Retinal pigment epithelial cell (primary cell): Measurements from ENCODE around the gene AAGAB.

Experiments
- DNase-seq: peaks from one replicate; pipeline ENCODE4 v3.0.0-alpha.2; 2010; ENCODE audit warnings: low read depth
- H3K4me3 ChIP-seq: 2 replicates; pipeline ENCODE4 v1.5.1; 2011; ENCODE audit warnings: mild to moderate bottlenecking, low read length, control low read depth, moderate library complexity
- TF ChIP-seq, protein P1 (sequence below): conservative IDR thresholded peaks from 2 replicates; pipeline ENCODE4 v1.5.1; 2011; ENCODE audit warnings: low read depth, low read length, control low read depth, inconsistent platforms

The AAGAB gene

DNA sequence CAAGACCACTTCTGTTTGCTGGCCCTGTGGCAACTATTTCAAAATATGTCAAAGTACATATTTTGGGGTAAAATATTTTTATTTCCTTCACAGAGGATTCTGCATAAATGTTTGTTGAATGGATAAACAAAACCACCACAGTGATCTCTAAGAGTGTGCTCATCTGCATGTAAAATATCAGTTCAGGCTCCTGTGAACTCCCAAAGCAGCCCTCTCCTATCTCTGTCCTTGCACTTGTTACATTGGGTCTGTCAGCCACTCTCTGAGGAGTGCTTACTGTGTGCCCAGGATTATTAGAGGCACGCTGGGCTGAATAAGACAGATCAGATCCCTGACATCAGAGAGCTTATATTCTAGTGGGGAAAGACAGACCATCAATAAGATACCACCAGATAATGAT, 27.3 kb upstream of the AAGAB start:
- no peak overlapping the region for H3K4me3 ChIP-seq
- TF ChIP-seq, protein P1, sequence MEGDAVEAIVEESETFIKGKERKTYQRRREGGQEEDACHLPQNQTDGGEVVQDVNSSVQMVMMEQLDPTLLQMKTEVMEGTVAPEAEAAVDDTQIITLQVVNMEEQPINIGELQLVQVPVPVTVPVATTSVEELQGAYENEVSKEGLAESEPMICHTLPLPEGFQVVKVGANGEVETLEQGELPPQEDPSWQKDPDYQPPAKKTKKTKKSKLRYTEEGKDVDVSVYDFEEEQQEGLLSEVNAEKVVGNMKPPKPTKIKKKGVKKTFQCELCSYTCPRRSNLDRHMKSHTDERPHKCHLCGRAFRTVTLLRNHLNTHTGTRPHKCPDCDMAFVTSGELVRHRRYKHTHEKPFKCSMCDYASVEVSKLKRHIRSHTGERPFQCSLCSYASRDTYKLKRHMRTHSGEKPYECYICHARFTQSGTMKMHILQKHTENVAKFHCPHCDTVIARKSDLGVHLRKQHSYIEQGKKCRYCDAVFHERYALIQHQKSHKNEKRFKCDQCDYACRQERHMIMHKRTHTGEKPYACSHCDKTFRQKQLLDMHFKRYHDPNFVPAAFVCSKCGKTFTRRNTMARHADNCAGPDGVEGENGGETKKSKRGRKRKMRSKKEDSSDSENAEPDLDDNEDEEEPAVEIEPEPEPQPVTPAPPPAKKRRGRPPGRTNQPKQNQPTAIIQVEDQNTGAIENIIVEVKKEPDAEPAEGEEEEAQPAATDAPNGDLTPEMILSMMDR = no peak
- DNase-seq = no peak

DNA sequence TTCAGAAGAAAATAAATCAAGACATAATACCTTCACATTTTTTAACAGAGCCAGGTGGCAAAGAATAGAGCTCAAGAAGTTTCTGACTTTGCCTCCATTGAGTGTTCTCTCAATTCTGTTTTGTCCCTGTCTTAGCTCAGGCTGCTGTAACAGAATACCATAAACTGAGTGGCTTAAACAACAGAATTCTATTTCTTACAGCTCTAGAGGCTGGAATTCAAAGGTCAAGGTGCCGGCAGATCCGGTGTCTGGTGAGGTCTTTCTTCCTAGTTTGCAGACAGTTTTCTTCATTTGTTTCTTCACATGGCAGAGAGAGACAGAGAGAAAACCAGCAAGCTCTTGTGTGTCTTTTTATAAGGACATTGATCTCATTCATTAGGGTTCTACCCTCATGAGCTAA, 25.8 kb upstream of the AAGAB start:
- no peak for DNase-seq
- H3K4me3 ChIP-seq = no peak overlapping the region
- TF ChIP-seq, protein P1 = no peak

DNA sequence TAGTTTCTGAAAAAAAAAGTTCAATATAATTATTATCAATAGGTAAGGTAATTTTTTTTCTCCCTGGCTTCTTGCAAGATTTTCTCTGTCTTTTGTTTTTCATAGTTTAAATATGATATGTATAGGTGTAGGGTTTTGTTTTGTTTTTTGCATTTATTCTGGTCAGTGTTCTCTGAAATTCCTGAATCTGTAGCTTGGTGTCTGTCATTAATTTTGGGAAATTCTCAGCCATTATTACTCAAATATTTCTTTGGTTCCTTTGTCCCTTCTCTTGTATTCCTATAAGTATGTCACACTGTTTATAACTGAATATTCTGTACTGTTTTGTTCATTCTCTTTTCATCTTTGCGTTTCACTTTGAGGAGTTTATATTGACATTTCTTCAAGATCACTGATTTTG, 22.2 kb upstream of the AAGAB start:
- TF ChIP-seq, protein P1 = no peak
- no peak for DNase-seq
- no peak overlapping the region for H3K4me3 ChIP-seq

DNA sequence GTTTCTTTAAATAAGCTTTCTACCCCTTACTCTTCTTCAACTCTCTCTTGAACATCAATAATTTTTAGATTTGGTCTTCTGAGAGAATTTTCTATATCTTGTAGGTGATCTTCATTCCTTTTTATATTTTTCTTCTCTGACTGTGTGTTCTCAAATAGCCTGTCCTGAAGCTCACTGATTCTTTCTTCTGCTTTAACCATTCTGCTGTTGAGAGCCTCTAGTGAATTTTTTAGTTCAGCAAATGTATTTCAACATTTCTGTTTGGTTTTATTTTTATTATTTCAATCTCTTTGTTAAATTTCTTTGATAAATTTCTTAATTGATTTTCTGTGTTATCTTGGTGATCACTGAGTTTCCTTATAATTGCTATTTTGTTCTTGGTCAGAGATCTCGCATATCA, 19.8 kb upstream of the AAGAB start:
- TF ChIP-seq, protein P1 = no peak
- DNase-seq = no peak

DNA sequence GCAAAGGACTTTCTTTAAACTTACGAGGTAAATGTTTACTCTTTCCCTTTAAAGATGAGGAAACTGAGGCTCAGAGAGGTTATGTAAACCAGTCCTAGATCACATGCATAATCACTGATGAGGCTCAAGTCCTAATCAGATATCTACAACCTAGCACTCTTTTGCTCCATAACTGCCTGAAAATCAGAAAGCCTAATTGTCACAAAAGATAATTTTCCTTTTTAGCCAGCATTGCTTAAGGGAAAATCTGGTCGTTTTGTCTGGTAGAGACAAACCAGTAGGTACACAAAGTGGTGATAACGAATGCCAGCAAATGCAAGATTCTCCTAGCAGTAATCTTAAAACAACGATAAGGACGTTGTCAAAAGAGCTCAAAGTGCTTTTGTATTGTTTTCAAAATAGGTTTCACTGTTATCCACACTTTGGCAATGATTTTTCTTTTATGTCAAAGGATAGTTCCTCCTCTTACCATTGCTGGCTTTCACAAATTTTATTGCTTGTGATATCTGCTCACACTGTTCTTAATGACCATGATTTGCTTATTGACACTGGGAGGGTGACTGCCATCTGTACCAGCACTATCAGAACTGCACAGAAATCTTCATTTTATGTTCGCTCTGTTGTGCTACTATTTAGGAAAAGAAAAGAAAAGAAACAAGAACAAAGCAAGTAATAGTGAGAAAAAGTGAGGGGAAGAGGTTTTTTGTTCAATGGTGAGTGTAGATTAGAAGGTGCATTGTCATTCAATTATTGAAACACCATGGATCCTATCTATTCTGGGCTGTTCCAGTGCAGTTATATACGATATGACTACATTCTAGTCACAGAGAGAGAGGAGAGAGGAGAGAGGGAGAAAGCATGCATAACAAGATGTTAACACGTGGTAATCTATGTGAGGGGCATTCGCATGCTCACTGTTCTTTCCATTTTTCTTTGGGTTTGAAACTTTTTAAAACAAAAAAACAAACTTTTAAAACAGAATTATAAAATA, 13.8 kb upstream of the AAGAB start:
- TF ChIP-seq, protein P1 = no peak
- DNase-seq = no peak
- H3K4me3 ChIP-seq = no peak overlapping the region

More for the DNA sequence above, 19.8 kb upstream of the AAGAB start:
- no peak overlapping the region for H3K4me3 ChIP-seq

DNA sequence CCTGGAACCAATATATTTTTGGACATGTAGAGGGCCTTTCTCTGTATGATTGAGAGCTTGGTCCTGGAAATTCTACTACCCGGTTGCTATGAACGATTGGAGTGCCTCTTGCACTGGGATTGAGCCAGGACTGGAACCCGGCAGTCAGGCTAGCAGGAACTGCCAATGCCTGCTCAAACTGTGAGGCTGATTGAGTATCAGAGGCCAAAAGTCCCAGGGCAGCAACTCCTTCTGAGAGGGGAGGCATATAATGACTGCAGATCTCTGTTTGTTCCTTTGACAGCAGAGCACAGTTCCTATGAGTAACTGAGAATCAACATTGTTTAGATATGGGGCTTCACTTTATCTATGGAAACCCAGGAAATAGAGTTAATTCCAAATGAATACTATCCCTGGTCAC, 13.0 kb upstream of the AAGAB start:
- TF ChIP-seq, protein P1 = no peak
- no peak overlapping the region for H3K4me3 ChIP-seq
- DNase-seq = no peak

DNA sequence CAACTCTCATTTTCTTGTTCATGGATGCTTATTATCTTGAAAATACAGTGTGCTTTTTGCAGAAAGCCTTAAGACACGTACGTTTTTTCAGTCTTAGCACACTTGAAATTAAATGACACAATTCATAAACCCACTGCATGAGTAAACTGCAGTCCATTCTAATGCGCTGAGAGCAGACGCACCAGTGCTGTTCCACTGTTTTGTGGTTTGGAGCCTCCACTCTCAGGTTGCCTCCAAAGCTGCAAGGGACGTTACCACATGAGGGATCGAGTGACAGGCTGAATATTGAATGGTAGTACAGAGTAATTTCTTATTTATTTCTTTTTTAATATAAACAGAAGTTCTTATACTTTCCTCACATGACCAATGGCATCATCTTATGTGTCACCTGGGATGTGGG, 12.4 kb upstream of the AAGAB start:
- TF ChIP-seq, protein P1 = no peak
- DNase-seq = no peak
- no peak overlapping the region for H3K4me3 ChIP-seq
